Stimulated activated CD8-positive, alpha-beta memory T cell treated with anti-CD3 and anti-CD28 coated beads, Interleukin-12 subunit alpha, Interleukin-12 subunit beta, amount 100 ng/mL, for 24 hours (primary cell): ENCODE data around the gene GSTA5.
"Not testable (repeated sequence)": the region's sequence is repeated elsewhere in the genome, so short reads cannot be mapped to it uniquely, and the experiment has no call there.

Source experiments
- DNase-seq: peaks from one replicate; pipeline ENCODE4 v3.0.0-alpha.2; 2020; ENCODE audit errors: extremely low read depth

The GSTA5 gene

GRCh38 chr6:52834481-52834880, 6.1 kb downstream of the GSTA5 start:
- no peak for DNase-seq

- DNase-seq = not testable (repeated sequence)
Observed at GRCh38 chr6:52830869-52831268, 9.7 kb downstream of the GSTA5 start.

GRCh38 chr6:52829046-52829817, 11.4 kb downstream of the GSTA5 start:
- DNase-seq = no peak

GRCh38 chr6:52828621-52829020, 12.0 kb downstream of the GSTA5 start:
- DNase-seq = not testable (repeated sequence)

GRCh38 chr6:52827073-52827783, 13.4 kb downstream of the GSTA5 start:
- DNase-seq = not testable (repeated sequence)

GRCh38 chr6:52826513-52826912, 14.1 kb downstream of the GSTA5 start:
- no peak for DNase-seq

GRCh38 chr6:52825900-52826459, 14.6 kb downstream of the GSTA5 start:
- not testable (repeated sequence) for DNase-seq

- DNase-seq = not testable (repeated sequence)
Observed at GRCh38 chr6:52825270-52825793, 15.3 kb downstream of the GSTA5 start.

- no peak for DNase-seq
Observed at GRCh38 chr6:52821842-52822241, 18.8 kb downstream of the GSTA5 start.

GRCh38 chr6:52820198-52820597, 20.4 kb downstream of the GSTA5 start:
- no peak for DNase-seq

- no peak for DNase-seq
Observed at GRCh38 chr6:52815167-52816092, 25.2 kb downstream of the GSTA5 start.

- DNase-seq = not testable (repeated sequence)
Observed at GRCh38 chr6:52814545-52814944, 26.1 kb downstream of the GSTA5 start.

- DNase-seq = not testable (repeated sequence)
Observed at GRCh38 chr6:52809777-52810176, 30.8 kb downstream of the GSTA5 start.

- DNase-seq = no peak
Observed at GRCh38 chr6:52808660-52809059, 32.0 kb downstream of the GSTA5 start.

GRCh38 chr6:52803668-52804255, 36.9 kb downstream of the GSTA5 start, which contains the start of gene GSTA1:
GSTA1 (minus strand) TSS chr6:52803816; CDS start chr6:52799267, 4,549 bp downstream.
- DNase-seq = not testable (repeated sequence)

GRCh38 chr6:52802806-52803205, 37.8 kb downstream of the GSTA5 start:
- DNase-seq = no peak

GRCh38 chr6:52801188-52801841, 39.3 kb downstream of the GSTA5 start:
- no peak for DNase-seq

GRCh38 chr6:52799272-52799671, 41.3 kb downstream of the GSTA5 start:
- DNase-seq = not testable (repeated sequence)

GRCh38 chr6:52794366-52794765, 46.2 kb downstream of the GSTA5 start:
- DNase-seq = not testable (repeated sequence)

- no peak for DNase-seq
Observed at GRCh38 chr6:52790861-52791260, 49.8 kb downstream of the GSTA5 start.
